Inferior parietal cortex (tissue), 1 donor: Measurements from ENCODE around the gene CCDC107.

ENCODE experiments used
- DNase-seq: peaks from one replicate; pipeline ENCODE4 v3.0.0-alpha.2; 2016; ENCODE audit errors: extremely low spot score

CCDC107 gene

DNA sequence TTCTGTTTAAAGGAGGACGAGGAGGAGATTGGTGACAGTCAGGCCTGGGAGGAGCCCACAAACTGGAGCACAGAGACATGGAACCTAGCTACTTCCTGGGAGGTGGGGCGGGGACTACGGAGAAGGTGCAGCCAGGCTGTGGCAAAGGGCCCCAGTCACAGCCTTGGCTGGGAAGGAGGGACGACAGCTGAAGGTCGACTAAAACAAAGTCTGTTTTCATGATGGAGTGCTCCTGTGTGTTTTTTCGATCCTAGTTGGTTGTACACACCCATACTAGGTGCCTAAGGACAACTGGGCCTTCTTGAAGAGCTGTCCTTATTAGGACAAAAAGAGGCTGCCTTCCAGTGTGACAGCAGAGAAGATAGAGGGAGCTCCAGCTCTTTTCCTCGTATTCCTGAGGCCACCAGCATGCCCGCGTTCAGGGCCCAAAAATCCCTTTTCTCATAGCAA lies 2.9 kb downstream of the CCDC107 start:
- peak; percentile 38 for DNase-seq

DNA sequence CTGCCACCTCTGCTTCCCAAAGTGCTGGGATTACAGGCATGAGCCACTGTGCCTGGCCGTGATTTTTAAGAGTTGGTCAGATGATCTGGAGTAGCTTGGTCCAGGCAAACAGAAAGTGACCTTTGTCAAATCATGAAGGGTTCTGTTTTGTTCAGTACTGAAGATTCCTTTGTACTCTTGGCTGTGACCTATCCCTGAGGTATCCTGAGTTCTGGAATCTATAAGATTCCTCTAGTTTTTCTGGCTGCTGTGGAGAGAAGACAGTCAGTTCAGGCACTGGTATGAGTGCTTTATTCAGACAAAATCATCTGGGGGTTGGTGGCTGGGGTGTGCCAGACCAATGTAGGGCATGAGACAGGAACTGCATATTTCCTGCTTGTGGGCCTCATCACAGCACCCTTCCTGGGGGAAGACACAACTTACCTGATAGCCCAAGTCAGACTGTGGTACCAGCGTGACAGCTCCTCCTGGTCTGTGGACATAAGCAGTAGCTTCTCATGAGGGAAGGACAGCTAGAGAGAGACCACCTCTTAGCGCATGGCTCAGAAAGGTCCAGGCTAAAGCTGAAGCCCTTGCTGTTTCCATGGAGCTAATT lies 3.8 kb downstream of the CCDC107 start:
- no peak for DNase-seq

- DNase-seq = no peak
Measured at GRCh38 chr9:35662437-35662836, 4.3 kb downstream of the CCDC107 start.

DNA sequence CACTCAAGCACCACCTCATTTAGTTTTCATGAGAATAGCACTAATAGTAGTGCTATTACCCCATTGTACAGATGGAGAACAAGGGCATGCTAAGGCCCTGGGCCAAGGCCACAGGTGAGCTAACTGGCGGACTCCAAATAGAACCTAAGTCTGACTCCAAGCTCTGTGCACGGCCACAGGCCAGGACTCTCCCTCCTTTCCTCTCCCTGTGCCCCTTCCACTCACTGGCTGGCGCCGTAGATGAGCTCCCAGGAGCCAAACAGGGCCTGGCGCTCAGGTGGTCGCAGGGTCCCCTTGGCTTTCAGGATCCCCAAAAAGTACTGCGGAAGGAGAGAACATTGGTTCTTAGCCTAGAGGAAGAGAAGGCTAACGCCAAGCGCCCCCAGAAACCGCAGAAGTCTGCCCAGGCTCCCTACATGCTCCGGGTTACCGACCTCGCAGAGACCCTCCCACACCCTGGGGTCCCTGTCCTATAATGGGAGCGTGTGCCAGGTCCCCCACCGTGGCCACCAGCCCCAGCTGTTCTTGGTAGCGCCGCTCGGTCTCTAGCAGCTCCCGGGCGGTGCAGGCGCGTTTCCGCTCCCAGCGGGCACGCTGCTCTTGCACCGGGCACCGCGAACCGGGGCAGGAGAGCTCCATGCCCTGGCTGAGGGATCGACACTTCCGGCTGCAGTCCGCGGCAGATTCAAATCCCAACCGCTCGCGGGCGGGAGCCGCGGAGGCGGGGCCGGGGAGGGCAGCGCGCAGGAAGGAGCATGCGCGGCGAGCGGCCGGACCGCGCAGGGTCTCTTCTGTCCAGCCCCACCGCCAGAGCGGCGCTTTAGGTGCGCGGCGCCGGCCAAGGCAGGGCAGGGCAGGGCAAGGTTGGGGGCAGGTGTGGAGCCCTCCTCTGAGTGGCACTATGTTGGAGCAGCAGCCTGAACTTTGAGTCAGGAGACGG lies 6.7 kb downstream of the CCDC107 start, which contains the start of gene ARHGEF39:
Gene ARHGEF39, minus strand, starts transcription at position 665 of the 940 bp plus-strand sequence. Its CDS starts 26 bp downstream, at position 639.
- peak; percentile 67 for DNase-seq

- no peak for DNase-seq
Measured at GRCh38 chr9:35665471-35665818, 7.4 kb downstream of the CCDC107 start.

DNA sequence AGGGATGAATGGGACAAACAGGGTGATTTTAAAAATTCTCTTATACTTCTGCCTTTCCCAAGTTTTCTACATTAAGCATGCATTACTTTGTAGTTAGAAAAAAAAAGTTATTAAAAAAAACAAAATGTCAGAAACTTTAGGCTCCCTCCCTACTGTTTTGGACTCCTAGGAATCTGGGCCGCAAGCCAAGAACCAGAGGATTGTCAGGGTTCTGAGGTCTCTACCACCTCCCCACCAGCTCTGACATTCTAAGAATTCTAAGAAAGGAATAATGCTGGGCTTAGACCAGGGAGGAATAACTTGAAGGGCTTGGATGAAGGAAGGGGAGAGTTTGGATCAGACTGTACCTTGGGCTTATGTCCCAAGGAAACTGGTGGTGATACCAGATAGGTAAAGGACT lies 8.0 kb downstream of the CCDC107 start:
- no peak for DNase-seq

- no peak for DNase-seq
Measured at GRCh38 chr9:35666549-35666948, 8.5 kb downstream of the CCDC107 start.

GRCh38 chr9:35667939-35668338 lies 9.8 kb downstream of the CCDC107 start:
- no peak for DNase-seq

- DNase-seq = no peak
Measured at GRCh38 chr9:35669331-35670145, 11.4 kb downstream of the CCDC107 start.

DNA sequence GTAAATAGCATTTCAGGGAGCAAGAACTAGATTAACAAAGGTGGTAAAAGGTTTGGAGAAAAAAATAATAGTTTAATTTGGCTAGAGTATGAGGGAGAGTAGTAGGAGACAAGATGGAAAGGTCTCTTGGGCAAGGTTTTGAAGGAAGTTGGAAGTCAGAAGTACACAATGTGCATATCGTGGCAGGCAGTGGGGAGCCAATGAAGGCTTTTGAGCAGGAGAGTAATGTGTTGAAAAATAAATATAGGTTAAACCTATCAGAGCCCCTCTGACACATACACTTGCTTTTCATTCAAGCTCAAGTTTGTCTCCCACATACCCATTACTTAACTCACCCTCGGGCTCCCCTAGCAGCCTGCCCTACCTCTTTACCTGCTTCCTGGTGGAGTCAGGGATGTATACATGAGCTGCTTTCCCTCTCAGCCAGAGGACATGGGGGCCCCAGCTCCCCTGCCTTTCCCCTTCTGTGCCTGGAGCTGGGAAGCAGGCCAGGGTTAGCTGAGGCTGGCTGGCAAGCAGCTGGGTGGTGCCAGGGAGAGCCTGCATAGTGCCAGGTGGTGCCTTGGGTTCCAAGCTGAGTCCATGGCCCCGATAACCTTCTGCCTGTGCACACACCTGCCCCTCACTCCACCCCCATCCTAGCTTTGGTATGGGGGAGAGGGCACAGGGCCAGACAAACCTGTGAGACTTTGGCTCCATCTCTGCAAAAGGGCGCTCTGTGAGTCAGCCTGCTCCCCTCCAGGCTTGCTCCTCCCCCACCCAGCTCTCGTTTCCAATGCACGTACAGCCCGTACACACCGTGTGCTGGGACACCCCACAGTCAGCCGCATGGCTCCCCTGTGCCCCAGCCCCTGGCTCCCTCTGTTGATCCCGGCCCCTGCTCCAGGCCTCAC lies 15.3 kb downstream of the CCDC107 start, which contains the start of gene CA9:
Gene CA9, plus strand, starts transcription at position 797 of the 893 bp plus-strand sequence. Its CDS starts 32 bp downstream, at position 829.
- no peak for DNase-seq

DNA sequence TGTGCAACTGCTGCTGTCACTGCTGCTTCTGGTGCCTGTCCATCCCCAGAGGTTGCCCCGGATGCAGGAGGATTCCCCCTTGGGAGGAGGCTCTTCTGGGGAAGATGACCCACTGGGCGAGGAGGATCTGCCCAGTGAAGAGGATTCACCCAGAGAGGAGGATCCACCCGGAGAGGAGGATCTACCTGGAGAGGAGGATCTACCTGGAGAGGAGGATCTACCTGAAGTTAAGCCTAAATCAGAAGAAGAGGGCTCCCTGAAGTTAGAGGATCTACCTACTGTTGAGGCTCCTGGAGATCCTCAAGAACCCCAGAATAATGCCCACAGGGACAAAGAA lies 15.9 kb downstream of the CCDC107 start:
- no peak for DNase-seq

GRCh38 chr9:35675204-35675603 lies 17.1 kb downstream of the CCDC107 start:
- no peak for DNase-seq

- no peak for DNase-seq
Measured at GRCh38 chr9:35675732-35676392, 17.8 kb downstream of the CCDC107 start.

- no peak for DNase-seq
Measured at GRCh38 chr9:35679091-35679490, 21.0 kb downstream of the CCDC107 start.

- DNase-seq = no peak
Measured at GRCh38 chr9:35679766-35680330, 21.8 kb downstream of the CCDC107 start.

- no peak for DNase-seq
Measured at GRCh38 chr9:35680331-35681105, 22.4 kb downstream of the CCDC107 start.

GRCh38 chr9:35681341-35682002 lies 23.4 kb downstream of the CCDC107 start:
- DNase-seq = no peak

GRCh38 chr9:35682051-35682450 lies 24.0 kb downstream of the CCDC107 start:
- DNase-seq = no peak
